G401 (cell line): ENCODE results near the gene JAKMIP1. TPM values are rescaled to one million over a fixed set of nuclear protein-coding genes. Genes with fewer than 3 reads are reported as not detected.
A peak's percentile ranks its signal among the peaks of the same experiment; 100 is the strongest.

Experiments used
- DNase-seq: peaks from one replicate; pipeline ENCODE4 v3.0.0-alpha.2; 2015; ENCODE audit warnings: low spot score
- in situ Hi-C: cut with HindIII; loops from 2 replicates; pipeline ENCODE4 v1.10.0; 2016; ENCODE audit warnings: low sequenced_read_pairs, mixed read lengths
- total RNA-seq: library from RNA; depleted of rRNA; stranded (reverse); fragments of >200 nt; shearing (Covaris generic); gene quantifications from 2 replicates; pipeline ENCODE4 v1.2.3, GENCODE V29; 2014

JAKMIP1 gene
- total RNA-seq, 1 experiment from 2014 or later, result not detected

DNA sequence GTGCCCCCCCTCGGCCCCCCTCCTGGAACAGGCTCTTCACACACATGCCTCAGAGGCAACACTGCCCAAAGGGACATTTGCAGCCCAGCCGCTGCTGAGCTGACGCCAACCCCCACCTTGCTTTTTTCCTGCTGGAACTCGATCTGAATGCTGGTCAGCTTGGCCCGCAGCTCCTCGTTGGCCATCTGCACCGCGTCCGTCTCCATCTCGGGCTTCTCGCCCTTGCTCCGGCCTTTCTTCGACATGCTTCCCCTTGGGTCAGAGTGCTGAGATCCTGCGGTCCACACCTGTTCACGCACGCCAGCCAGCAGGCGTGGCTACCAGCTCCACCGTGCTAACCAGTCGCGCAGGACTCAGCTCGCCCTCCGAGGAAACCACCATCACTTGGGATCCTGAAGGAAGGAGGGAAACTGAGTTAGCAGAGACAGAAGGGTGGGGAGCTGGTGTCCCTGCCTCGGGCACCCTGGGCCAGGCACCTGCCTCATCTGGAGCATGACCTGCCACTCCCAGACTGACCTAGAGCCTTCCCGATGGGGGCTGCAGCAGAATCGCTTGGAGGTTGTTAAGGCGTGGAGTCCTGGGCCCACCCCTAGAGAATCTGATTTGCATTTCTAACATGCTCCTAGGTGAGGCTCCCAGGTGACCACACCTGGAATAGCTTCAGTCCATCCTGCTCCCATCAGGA, 87.6 kb downstream of the JAKMIP1 start:
- DNase-seq, result peak; percentile 64
- in situ Hi-C loops, result no loop called here

GRCh38 chr4:6111354-6111960, 88.9 kb downstream of the JAKMIP1 start:
- DNase-seq, result no peak
- in situ Hi-C loops, result no loop called here

DNA sequence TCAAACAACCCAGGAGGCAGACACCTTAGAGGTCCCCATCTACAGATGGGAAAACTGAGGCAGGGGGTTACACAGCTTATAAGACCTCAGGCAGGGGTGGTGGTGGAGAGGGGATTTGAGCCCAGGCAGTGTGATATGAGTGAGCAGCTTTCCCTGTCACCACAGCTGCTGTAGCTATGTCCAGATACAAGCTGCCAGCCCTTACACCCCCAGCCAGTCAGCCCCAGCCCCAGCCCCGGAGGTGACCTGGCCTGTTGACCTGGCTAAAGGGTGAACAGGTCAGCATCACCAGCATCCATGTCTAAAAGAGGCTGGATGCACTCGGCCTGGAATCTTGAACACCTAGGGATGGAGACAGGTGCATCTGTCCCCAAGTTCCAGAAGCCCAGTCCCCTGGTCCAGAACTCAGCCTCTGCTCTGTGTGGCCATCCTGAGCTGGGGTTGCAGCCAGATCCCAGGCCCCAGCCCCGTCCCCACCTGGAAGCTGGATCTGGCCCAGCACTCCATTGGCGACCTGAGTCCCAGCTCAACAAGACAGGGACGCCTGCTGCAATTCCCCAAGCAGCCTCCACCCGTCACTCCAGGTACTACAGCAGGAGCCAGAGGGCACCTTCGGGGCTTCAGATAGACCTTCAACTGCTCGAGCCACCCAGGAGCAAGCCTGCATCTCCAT, 89.5 kb downstream of the JAKMIP1 start:
- in situ Hi-C loops, result no loop called here
- no peak for DNase-seq

DNA sequence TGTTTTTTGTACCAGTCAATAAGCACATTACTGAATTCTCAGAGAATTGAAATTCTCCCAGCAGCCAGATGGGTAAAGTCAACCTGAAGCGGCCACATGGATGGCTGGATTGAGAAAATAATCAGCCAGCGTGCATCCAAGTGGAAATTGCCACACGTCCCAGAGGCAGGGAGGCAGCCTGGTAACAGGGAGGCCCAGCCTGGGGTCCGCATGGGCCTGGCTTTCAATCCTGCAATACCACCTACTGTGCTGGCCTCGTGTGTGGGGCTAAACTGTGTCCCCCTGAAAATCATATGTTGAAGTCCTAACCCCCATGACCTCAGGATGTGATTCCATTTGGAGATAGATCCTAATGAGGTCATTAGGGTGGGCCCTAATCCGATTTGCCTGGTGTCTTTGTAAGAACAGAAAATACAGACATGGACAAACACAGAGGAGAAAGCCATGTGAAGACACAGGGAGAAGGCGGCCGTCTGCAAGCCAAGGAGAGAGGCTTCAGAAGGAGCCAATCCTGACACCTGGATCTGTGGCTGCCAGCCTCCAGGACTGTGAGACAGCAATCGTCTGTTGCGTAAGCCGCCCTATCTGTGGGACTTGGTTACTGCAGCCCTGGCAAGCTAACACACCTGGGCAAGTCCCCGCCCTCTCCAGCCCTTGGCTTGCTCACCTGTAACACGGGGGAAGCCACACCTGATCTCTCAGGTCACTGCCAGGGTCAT, 90.3 kb downstream of the JAKMIP1 start:
- in situ Hi-C loops, result no loop called here

GRCh38 chr4:6107886-6108285, 92.5 kb downstream of the JAKMIP1 start:
- in situ Hi-C loops, result no loop called here
- no peak for DNase-seq

More for the DNA sequence above, 90.3 kb downstream of the JAKMIP1 start:
- DNase-seq, result no peak

DNA sequence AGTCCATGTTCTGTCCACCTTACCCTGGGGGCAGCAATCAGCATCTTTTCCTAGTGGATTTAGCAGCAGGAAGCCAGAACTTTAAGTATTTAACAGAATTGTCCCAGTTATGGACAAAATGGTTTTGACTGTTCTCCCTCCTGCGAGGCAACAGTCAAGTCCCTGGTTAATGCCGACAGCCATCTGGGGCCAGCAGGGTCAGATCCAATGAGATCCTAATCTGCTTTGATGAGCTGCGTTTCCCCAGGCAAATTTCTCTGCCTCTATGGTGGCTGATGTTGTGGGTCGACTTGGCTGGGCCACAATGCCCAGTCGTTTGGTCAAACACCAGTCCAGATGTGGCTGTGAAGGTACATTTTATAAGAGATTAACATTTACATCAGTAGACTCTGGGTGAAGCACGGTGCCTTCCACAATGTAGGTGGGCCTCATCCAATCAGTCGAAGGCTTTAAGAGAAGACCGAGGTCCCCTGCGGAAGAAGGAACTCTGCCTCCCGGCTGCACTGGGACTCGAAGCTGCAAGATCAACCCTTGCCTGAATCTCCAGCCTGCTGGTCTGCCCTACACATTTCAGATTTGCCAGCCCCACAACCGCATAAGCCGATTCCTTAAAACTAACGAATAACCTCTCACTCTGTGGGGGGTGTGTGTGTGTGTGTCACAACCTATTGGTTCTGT, 93.1 kb downstream of the JAKMIP1 start:
- in situ Hi-C loops, result no loop called here

DNA sequence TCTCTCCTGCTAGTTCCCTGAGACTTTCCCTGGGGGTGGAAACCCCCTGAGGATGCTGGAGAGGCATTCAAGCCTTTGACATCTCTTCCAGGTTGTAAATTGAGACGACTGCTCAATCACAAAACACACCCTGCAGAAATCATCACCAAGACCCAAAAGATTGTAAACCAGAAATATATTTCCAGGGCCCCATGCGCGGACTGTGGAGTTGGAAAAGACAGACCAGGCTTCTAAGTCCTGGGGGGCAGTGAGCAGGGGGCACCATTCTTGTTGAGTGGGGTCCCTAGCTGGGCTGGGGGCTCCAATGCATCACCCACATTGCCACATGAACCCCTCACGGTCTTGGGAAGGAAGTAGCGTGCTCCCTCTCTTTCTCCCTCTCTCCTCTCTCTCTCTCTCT, 94.2 kb downstream of the JAKMIP1 start:
- in situ Hi-C loops, result no loop called here

More for the DNA sequence above, 93.1 kb downstream of the JAKMIP1 start:
- DNase-seq, result no peak

DNA sequence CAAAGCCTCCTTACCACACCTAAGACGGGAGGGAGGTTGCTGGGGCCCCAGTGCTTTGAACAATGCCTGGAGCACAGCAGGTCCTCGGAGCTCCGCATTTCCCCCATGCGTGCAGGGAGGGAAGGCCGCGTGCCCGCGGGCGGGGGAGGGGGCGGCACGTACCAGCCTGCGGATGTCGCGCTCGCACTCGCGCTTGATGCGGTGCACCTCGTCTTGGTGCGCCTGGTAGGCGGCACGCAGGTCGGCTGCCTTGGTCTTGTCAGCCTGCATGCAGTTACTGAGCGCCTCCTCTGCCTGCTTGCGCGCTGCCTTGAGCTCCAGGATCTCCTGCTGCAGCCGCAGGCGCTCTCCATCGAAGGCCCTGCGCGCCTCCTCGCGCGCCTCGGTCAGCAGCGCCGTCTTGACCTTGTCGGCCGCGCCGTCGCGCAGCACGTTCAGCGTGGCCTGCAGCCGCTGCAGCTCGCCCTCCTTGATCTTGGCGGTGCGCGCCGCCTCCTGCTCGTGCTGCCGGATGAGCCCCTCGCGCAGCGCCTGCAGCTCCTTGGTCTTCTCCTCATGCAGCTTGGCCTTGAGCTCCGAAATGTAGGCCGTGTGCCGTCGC, 94.9 kb downstream of the JAKMIP1 start:
- in situ Hi-C loops, result no loop called here
- DNase-seq, result no peak

More for the DNA sequence above, 94.2 kb downstream of the JAKMIP1 start:
- no peak for DNase-seq

- in situ Hi-C loops, result no loop called here
- DNase-seq, result no peak
Measured at GRCh38 chr4:6104541-6105130, 95.7 kb downstream of the JAKMIP1 start.

DNA sequence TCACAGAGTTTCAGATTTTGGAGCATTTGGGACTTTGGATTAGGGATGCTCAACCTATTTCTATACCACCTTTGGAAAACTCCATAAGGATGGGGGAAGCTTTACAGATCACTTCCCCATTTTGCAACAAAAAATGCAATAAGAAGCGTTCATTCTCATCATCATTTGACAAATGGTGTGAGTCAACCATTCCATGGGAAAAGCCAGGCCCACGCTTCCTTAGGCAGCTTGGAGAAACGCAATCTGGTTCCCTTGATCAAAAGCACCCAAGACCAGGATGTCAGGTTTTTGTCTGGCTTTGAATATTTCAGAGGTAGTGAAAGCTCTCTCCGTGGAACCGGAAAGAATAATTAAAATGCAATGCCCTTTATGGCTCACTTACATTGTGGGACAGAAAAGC, 102.8 kb downstream of the JAKMIP1 start:
- in situ Hi-C loops, result no loop called here
- no peak for DNase-seq

DNA sequence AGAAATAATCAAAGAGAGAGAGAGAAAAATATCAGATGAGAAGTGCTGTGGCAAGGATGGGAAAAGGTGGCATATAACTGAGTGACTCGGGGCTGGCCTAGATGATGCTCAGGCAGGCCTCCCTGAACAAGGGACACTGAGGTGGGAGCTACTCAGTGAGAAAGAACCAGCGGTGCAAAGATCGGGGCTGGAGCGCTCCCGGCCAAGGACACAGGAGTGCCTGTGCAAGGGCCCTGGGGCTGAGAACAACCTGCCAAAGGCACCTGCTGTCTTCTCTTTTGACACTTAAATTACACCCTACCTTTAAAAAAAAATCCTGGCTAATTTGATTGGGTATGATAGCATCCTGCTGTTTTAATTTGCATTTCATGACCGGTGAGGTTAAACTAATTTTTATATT, 104.5 kb downstream of the JAKMIP1 start:
- in situ Hi-C loops, result no loop called here
- DNase-seq, result no peak

DNA sequence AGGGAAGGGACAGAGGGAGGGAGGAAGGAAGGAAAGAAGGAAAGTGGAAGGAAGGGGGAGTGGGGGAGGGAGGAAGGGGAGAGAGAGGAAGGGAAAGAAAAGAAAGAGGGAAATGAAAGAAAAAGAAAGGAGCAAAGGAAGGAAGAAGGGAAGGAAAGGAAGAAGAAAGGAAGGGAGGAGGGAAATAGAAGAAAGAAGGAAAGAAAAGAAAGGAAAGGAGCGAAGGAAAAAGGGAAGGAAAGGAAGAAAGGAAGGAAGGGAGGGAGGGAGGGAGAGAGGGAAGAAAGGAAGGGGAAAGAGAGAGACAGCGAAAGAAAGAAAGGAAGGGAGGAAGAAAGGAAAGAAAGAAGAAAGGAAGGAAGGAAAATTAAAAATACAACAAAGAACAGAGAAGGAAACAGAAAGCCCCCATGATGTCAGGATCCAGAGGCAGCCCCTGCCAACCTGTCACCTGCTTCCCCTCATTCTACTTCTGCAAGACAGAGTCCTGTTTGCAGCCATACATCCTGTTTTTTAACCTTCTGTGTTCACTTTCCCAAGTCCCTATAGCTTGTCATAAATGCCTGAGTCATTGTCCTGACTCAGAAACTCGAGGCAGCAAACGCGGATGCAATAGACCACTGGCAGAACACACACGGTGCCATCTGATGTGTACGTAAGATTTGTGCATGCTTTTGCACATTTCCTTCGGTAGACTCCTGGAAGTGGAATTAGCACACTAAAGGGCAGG, 105.2 kb downstream of the JAKMIP1 start:
- in situ Hi-C loops, result no loop called here
- DNase-seq, result no peak

GRCh38 chr4:6093671-6094070, 106.7 kb downstream of the JAKMIP1 start:
- no peak for DNase-seq
- in situ Hi-C loops, result no loop called here

GRCh38 chr4:6092971-6093370, 107.4 kb downstream of the JAKMIP1 start:
- in situ Hi-C loops, result no loop called here

GRCh38 chr4:6092131-6092530, 108.2 kb downstream of the JAKMIP1 start:
- no peak for DNase-seq
- in situ Hi-C loops, result no loop called here

More at GRCh38 chr4:6092971-6093370, 107.4 kb downstream of the JAKMIP1 start:
- DNase-seq, result no peak

GRCh38 chr4:6090931-6091330, 109.4 kb downstream of the JAKMIP1 start:
- in situ Hi-C loops, result no loop called here
- DNase-seq, result no peak

- no peak for DNase-seq
- in situ Hi-C loops, result no loop called here
Measured at GRCh38 chr4:6088950-6089349, 111.4 kb downstream of the JAKMIP1 start.
